ENCODE data around the gene TMPRSS3. TPM values are rescaled to one million over a fixed set of nuclear protein-coding genes. Genes with fewer than 3 reads are reported as not detected.

Gene TMPRSS3
- total RNA-seq, 3 donors from 2014 or later, result 9.2 to 27.2 TPM; not detected in 1

- H3K27ac ChIP-seq, result no peak overlapping the region
- H3K9me3 ChIP-seq, result no peaks in the 10 kb centered on the region
- no peak overlapping the region for H3K4me3 ChIP-seq
- DNase-seq (ENCODE audit: low spot score in 2 of 2), result peak in 1 of 2 donors; percentile 9
- TF ChIP-seq POLR2A (IDR thresholded peaks at IDR 0.05) (no peak), POLR2AphosphoS5 (IDR thresholded peaks at IDR 0.05) (no peak)
- TF ChIP-seq, protein P1, sequence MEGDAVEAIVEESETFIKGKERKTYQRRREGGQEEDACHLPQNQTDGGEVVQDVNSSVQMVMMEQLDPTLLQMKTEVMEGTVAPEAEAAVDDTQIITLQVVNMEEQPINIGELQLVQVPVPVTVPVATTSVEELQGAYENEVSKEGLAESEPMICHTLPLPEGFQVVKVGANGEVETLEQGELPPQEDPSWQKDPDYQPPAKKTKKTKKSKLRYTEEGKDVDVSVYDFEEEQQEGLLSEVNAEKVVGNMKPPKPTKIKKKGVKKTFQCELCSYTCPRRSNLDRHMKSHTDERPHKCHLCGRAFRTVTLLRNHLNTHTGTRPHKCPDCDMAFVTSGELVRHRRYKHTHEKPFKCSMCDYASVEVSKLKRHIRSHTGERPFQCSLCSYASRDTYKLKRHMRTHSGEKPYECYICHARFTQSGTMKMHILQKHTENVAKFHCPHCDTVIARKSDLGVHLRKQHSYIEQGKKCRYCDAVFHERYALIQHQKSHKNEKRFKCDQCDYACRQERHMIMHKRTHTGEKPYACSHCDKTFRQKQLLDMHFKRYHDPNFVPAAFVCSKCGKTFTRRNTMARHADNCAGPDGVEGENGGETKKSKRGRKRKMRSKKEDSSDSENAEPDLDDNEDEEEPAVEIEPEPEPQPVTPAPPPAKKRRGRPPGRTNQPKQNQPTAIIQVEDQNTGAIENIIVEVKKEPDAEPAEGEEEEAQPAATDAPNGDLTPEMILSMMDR (IDR thresholded peaks at IDR 0.05), result no peak
- peaks cover 0 to 4% of the 10 kb centered on the region in 2 donors for H3K27me3 ChIP-seq
- intact Hi-C loops (cut with DNase I; ENCODE audit: low total_unique reads), result no loop called here
- no peaks in the 10 kb centered on the region for H3K4me1 ChIP-seq
- H3K36me3 ChIP-seq, result no peaks in the 10 kb centered on the region
These were observed 17.4 kb downstream of the TMPRSS3 start for GRCh38 chr21:42378418-42378817.

- no peaks in the 10 kb centered on the region for H3K9me3 ChIP-seq
- peak in 1 of 2 donors; percentile 31 for DNase-seq (ENCODE audit: low spot score in 2 of 2)
- H3K4me1 ChIP-seq, result no peaks in the 10 kb centered on the region
- intact Hi-C loops (cut with DNase I; ENCODE audit: low total_unique reads), result no loop called here
- no peaks in the 10 kb centered on the region for H3K36me3 ChIP-seq
- no peak overlapping the region for H3K27ac ChIP-seq
- H3K27me3 ChIP-seq, result peaks cover 0 to 4% of the 10 kb centered on the region in 2 donors
- TF ChIP-seq, protein P1 (IDR thresholded peaks at IDR 0.05), result no peak
- H3K4me3 ChIP-seq, result no peak overlapping the region
These were observed 17.9 kb downstream of the TMPRSS3 start for GRCh38 chr21:42377951-42378340.

DNA sequence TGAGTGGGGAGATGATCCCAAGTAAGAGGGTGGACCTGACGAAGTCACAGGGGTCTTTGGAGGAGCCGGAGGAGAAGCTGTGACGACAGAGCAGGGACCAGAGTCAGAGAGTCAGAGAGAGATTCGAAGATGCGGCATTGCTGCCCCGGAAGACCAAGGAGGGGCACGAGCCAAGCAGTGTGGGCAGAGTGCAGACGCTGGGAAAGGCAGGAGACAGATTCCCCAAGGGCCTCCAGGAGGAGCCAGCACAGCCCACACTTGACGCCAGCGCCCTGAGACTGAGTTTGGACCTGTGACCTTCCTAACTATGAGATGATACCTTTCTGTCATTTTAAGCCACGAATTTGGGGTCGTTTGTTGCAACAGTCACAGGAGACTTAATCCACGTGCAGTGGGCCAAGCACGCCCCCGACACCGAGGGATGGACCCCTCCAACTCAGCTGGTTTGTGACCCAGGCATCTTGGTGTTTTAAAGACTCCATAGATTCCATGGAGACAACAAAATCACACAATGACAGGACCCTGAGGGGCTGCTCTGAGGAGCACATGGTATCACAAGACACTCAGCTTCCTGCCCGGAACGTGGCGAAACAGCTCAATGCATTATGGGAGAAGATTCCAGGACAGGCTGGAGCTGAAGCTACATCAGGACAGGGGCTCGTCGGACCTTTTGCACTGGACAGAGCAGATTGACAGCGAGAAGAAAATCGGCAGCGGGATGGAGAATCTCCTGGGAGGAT lies 18.5 kb downstream of the TMPRSS3 start:
- intact Hi-C loops (cut with DNase I; ENCODE audit: low total_unique reads), result no loop called here
- DNase-seq (ENCODE audit: low spot score in 2 of 2), result peak in 1 of 2 donors; percentile 28

GRCh38 chr21:42376338-42376982 lies 19.4 kb downstream of the TMPRSS3 start:
- intact Hi-C loops (cut with DNase I; ENCODE audit: low total_unique reads), result no loop called here
- Histone ChIP-seq H3K4me1 (no peaks in the 10 kb centered on the region), H3K4me3 (peak overlapping the region in 1 of 3 donors; percentile 15), H3K27me3 (peaks cover 0 to 4% of the 10 kb centered on the region in 2 donors), H3K9me3 (no peaks in the 10 kb centered on the region), H3K27ac (no peak overlapping the region), H3K36me3 (no peaks in the 10 kb centered on the region)
- DNase-seq (ENCODE audit: low spot score in 2 of 2), result peak in 1 of 2 donors; percentile 49
- TF ChIP-seq POLR2A (IDR thresholded peaks at IDR 0.05), result no peak
- TF ChIP-seq, protein P1 (IDR thresholded peaks at IDR 0.05), result peak in 1 of 3 donors; percentile 37

More for the DNA sequence above, 18.5 kb downstream of the TMPRSS3 start:
- no peak overlapping the region for H3K27ac ChIP-seq
- no peaks in the 10 kb centered on the region for H3K36me3 ChIP-seq
- no peaks in the 10 kb centered on the region for H3K9me3 ChIP-seq
- TF ChIP-seq POLR2A (IDR thresholded peaks at IDR 0.05) (no peak), POLR2AphosphoS5 (IDR thresholded peaks at IDR 0.05) (no peak)
- TF ChIP-seq, protein P1 (IDR thresholded peaks at IDR 0.05), result no peak
- no peaks in the 10 kb centered on the region for H3K4me1 ChIP-seq
- no peak overlapping the region for H3K4me3 ChIP-seq
- peaks cover 0 to 4% of the 10 kb centered on the region in 2 donors for H3K27me3 ChIP-seq

- DNase-seq (ENCODE audit: low spot score in 2 of 2), result no peak
- no peaks in the 10 kb centered on the region for H3K4me1 ChIP-seq
These were observed 19.9 kb downstream of the TMPRSS3 start for GRCh38 chr21:42375966-42376337.

More at GRCh38 chr21:42375966-42376337, 19.9 kb downstream of the TMPRSS3 start:
- no peaks in the 10 kb centered on the region for H3K36me3 ChIP-seq
- peaks cover 0 to 4% of the 10 kb centered on the region in 2 donors for H3K27me3 ChIP-seq
- no peak overlapping the region for H3K4me3 ChIP-seq
- no peak overlapping the region for H3K27ac ChIP-seq
- no peaks in the 10 kb centered on the region for H3K9me3 ChIP-seq
- TF ChIP-seq, protein P1 (IDR thresholded peaks at IDR 0.05), result no peak
- no peak for TF ChIP-seq POLR2A (IDR thresholded peaks at IDR 0.05)
- TF ChIP-seq POLR2AphosphoS5 (IDR thresholded peaks at IDR 0.05), result no peak
- intact Hi-C loops (cut with DNase I; ENCODE audit: low total_unique reads), result no loop called here
